ENCODE data around the gene ASCL5. TPM values are rescaled to one million over a fixed set of nuclear protein-coding genes. Genes with fewer than 3 reads are reported as not detected.
A peak's percentile ranks its signal among the peaks of the same experiment; 100 is the strongest.

Gene ASCL5
- total and polyA plus RNA-seq, 3 experiments from 2014 or later, result 0.22 TPM; not detected in 2

- peaks cover 1 to 7% (median 2%) of the 10 kb centered on the region in 3 donors for H3K4me1 Mint-ChIP-seq
- Histone ChIP-seq H3K36me3 (ENCODE audit: insufficient read depth, low read length) (peaks cover 12% of the 10 kb centered on the region), H3K9me3 (ENCODE audit: low read length) (no peaks in the 10 kb centered on the region), H3K4me1 (ENCODE audit: insufficient read depth, low read length) (peaks cover 2% of the 10 kb centered on the region), H3K27ac (ENCODE audit: low read depth, low read length) (no peak overlapping the region), H3K4me3 (ENCODE audit: low read length) (no peak overlapping the region), H3K27me3 (ENCODE audit: insufficient read depth, low read length, poor library complexity, severe bottlenecking) (no peaks in the 10 kb centered on the region)
- peak in 1 of 5 donors; percentile 31 for DNase-seq
- peaks cover 8 to 83% (median 27%) of the 10 kb centered on the region in 3 donors for H3K36me3 Mint-ChIP-seq
- ChIA-PET POLR2A (no interaction called here), CTCF (no interaction called here)
- H3K27me3 Mint-ChIP-seq, result peaks cover 0 to 2% of the 10 kb centered on the region in 2 donors
- no peaks in the 10 kb centered on the region for H3K9me3 Mint-ChIP-seq
- no peak overlapping the region for H3K4me3 Mint-ChIP-seq
- H3K27ac Mint-ChIP-seq, result no peak overlapping the region
Measured at GRCh38 chr1:201147396-201148015, 20.5 kb upstream of the ASCL5 start.

GRCh38 chr1:201146626-201147390 is 19.8 kb upstream of the ASCL5 start:
- POLR2A ChIA-PET, result no interaction called here

GRCh38 chr1:201145816-201146215 is 18.8 kb upstream of the ASCL5 start:
- Histone ChIP-seq H3K36me3 (ENCODE audit: insufficient read depth, low read length) (peaks cover 19% of the 10 kb centered on the region), H3K27me3 (ENCODE audit: insufficient read depth, low read length, poor library complexity, severe bottlenecking) (no peaks in the 10 kb centered on the region), H3K27ac (ENCODE audit: low read depth, low read length) (no peak overlapping the region), H3K4me3 (ENCODE audit: low read length) (no peak overlapping the region), H3K9me3 (ENCODE audit: low read length) (no peaks in the 10 kb centered on the region), H3K4me1 (ENCODE audit: insufficient read depth, low read length) (no peaks in the 10 kb centered on the region)
- DNase-seq, result no peak
- Mint-ChIP-seq H3K36me3 (peaks cover 8 to 89% (median 28%) of the 10 kb centered on the region in 3 donors), H3K27me3 (no peaks in the 10 kb centered on the region), H3K4me1 (no peaks in the 10 kb centered on the region), H3K4me3 (no peak overlapping the region), H3K27ac (no peak overlapping the region), H3K9me3 (no peaks in the 10 kb centered on the region)
- POLR2A ChIA-PET, result no interaction called here
- CTCF ChIA-PET, result no interaction called here

More at GRCh38 chr1:201146626-201147390, 19.8 kb upstream of the ASCL5 start:
- CTCF ChIA-PET, result no interaction called here
- Mint-ChIP-seq H3K4me3 (no peak overlapping the region), H3K27ac (no peak overlapping the region), H3K36me3 (peaks cover 8 to 88% (median 31%) of the 10 kb centered on the region in 3 donors), H3K27me3 (peaks cover 0 to 2% of the 10 kb centered on the region in 2 donors), H3K4me1 (peaks cover 0 to 3% (median 0%) of the 10 kb centered on the region in 3 donors), H3K9me3 (no peaks in the 10 kb centered on the region)
- peaks cover 15% of the 10 kb centered on the region for H3K36me3 ChIP-seq (ENCODE audit: insufficient read depth, low read length)
- no peaks in the 10 kb centered on the region for H3K9me3 ChIP-seq (ENCODE audit: low read length)
- no peak overlapping the region for H3K4me3 ChIP-seq (ENCODE audit: low read length)
- DNase-seq, result peak in 1 of 5 donors; percentile 19
- H3K27me3 ChIP-seq (ENCODE audit: insufficient read depth, low read length, poor library complexity, severe bottlenecking), result no peaks in the 10 kb centered on the region
- H3K27ac ChIP-seq (ENCODE audit: low read depth, low read length), result no peak overlapping the region
- no peaks in the 10 kb centered on the region for H3K4me1 ChIP-seq (ENCODE audit: insufficient read depth, low read length)

GRCh38 chr1:201145132-201145531 is 18.1 kb upstream of the ASCL5 start:
- H3K27me3 ChIP-seq (ENCODE audit: insufficient read depth, low read length, poor library complexity, severe bottlenecking), result no peaks in the 10 kb centered on the region
- Mint-ChIP-seq H3K9me3 (no peaks in the 10 kb centered on the region), H3K4me1 (no peaks in the 10 kb centered on the region), H3K27ac (peak overlapping the region in 1 of 8 donors; percentile 11), H3K4me3 (no peak overlapping the region), H3K36me3 (peaks cover 8 to 90% (median 27%) of the 10 kb centered on the region in 3 donors), H3K27me3 (no peaks in the 10 kb centered on the region)
- peaks cover 19% of the 10 kb centered on the region for H3K36me3 ChIP-seq (ENCODE audit: insufficient read depth, low read length)
- H3K27ac ChIP-seq (ENCODE audit: low read depth, low read length), result no peak overlapping the region
- no peaks in the 10 kb centered on the region for H3K9me3 ChIP-seq (ENCODE audit: low read length)
- peak in 1 of 5 donors; percentile 38 for DNase-seq
- H3K4me3 ChIP-seq (ENCODE audit: low read length), result no peak overlapping the region
- ChIA-PET CTCF (no interaction called here), POLR2A (no interaction called here)
- no peaks in the 10 kb centered on the region for H3K4me1 ChIP-seq (ENCODE audit: insufficient read depth, low read length)

GRCh38 chr1:201144701-201145100 is 17.7 kb upstream of the ASCL5 start:
- no peak overlapping the region for H3K27ac ChIP-seq (ENCODE audit: low read depth, low read length)
- Mint-ChIP-seq H3K27ac (peak overlapping the region in 1 of 8 donors; percentile 11), H3K9me3 (no peaks in the 10 kb centered on the region), H3K27me3 (no peaks in the 10 kb centered on the region), H3K4me3 (no peak overlapping the region), H3K4me1 (no peaks in the 10 kb centered on the region), H3K36me3 (peaks cover 8 to 90% (median 27%) of the 10 kb centered on the region in 3 donors)
- H3K36me3 ChIP-seq (ENCODE audit: insufficient read depth, low read length), result peaks cover 19% of the 10 kb centered on the region
- no peaks in the 10 kb centered on the region for H3K27me3 ChIP-seq (ENCODE audit: insufficient read depth, low read length, poor library complexity, severe bottlenecking)
- no peaks in the 10 kb centered on the region for H3K9me3 ChIP-seq (ENCODE audit: low read length)
- CTCF ChIA-PET, result no interaction called here
- H3K4me1 ChIP-seq (ENCODE audit: insufficient read depth, low read length), result no peaks in the 10 kb centered on the region
- POLR2A ChIA-PET, result no interaction called here
- H3K4me3 ChIP-seq (ENCODE audit: low read length), result no peak overlapping the region
- no peak for DNase-seq

GRCh38 chr1:201143726-201144635 is 17.0 kb upstream of the ASCL5 start:
- no peaks in the 10 kb centered on the region for H3K9me3 Mint-ChIP-seq
- POLR2A ChIA-PET, result no interaction called here

GRCh38 chr1:201142849-201143725 is 16.1 kb upstream of the ASCL5 start:
- Mint-ChIP-seq H3K36me3 (peaks cover 8 to 88% (median 29%) of the 10 kb centered on the region in 3 donors), H3K4me1 (no peaks in the 10 kb centered on the region), H3K27me3 (no peaks in the 10 kb centered on the region), H3K27ac (no peak overlapping the region), H3K4me3 (no peak overlapping the region), H3K9me3 (no peaks in the 10 kb centered on the region)
- H3K27me3 ChIP-seq (ENCODE audit: insufficient read depth, low read length, poor library complexity, severe bottlenecking), result no peaks in the 10 kb centered on the region
- no peak overlapping the region for H3K4me3 ChIP-seq (ENCODE audit: low read length)
- H3K9me3 ChIP-seq (ENCODE audit: low read length), result no peaks in the 10 kb centered on the region
- CTCF ChIA-PET, result interaction anchor here (0.6 kb wide), 1 partner anchor 28 kb away, joined by 3 read pairs; no protein-coding TSS in a partner anchor
- no peaks in the 10 kb centered on the region for H3K4me1 ChIP-seq (ENCODE audit: insufficient read depth, low read length)
- peaks cover 14% of the 10 kb centered on the region for H3K36me3 ChIP-seq (ENCODE audit: insufficient read depth, low read length)
- POLR2A ChIA-PET, result no interaction called here
- no peak overlapping the region for H3K27ac ChIP-seq (ENCODE audit: low read depth, low read length)
- peak in 1 of 5 donors; percentile 33 for DNase-seq

More at GRCh38 chr1:201143726-201144635, 17.0 kb upstream of the ASCL5 start:
- no peaks in the 10 kb centered on the region for H3K9me3 ChIP-seq (ENCODE audit: low read length)
- Mint-ChIP-seq H3K36me3 (peaks cover 8 to 89% (median 27%) of the 10 kb centered on the region in 3 donors), H3K27ac (peak overlapping the region in 2 of 8 donors; percentile 51), H3K27me3 (no peaks in the 10 kb centered on the region), H3K4me1 (no peaks in the 10 kb centered on the region), H3K4me3 (no peak overlapping the region)
- no peaks in the 10 kb centered on the region for H3K4me1 ChIP-seq (ENCODE audit: insufficient read depth, low read length)
- no peak overlapping the region for H3K27ac ChIP-seq (ENCODE audit: low read depth, low read length)
- no peak overlapping the region for H3K4me3 ChIP-seq (ENCODE audit: low read length)
- peaks cover 17% of the 10 kb centered on the region for H3K36me3 ChIP-seq (ENCODE audit: insufficient read depth, low read length)
- CTCF ChIA-PET, result no interaction called here
- DNase-seq, result peak in 1 of 5 donors; percentile 38
- no peaks in the 10 kb centered on the region for H3K27me3 ChIP-seq (ENCODE audit: insufficient read depth, low read length, poor library complexity, severe bottlenecking)
